DOHH2 (cell line): ENCODE measurements around the gene WNT7A.

Experiments
- H3F3A ChIP-seq: fragments of 200-600 bp; sonication (generic), shearing (Covaris generic); 2 replicates; pipeline ENCODE4 v1.6.0; 2016; ENCODE audit warnings: antibody characterized with exemption, mild to moderate bottlenecking; ENCODE audit not compliant: control insufficient read depth, insufficient read depth
- H3K27ac ChIP-seq: fragments of 200-600 bp; sonication (generic); 2 replicates; pipeline ENCODE4 v1.5.1; 2014; ENCODE audit warnings: low read depth, mild to moderate bottlenecking, low read length, moderate library complexity
- H3K27me3 ChIP-seq: fragments of 200-600 bp; sonication (generic); 2 replicates; pipeline ENCODE4 v1.6.1; 2014; ENCODE audit warnings: mild to moderate bottlenecking, low read length, mixed read lengths; ENCODE audit not compliant: control insufficient read depth
- H3K36me3 ChIP-seq: fragments of 200-600 bp; sonication (generic); 2 replicates; pipeline ENCODE4 v1.6.1; 2014; ENCODE audit warnings: mild to moderate bottlenecking, low read length, moderate library complexity, mixed read lengths; ENCODE audit not compliant: control insufficient read depth
- H3K4me1 ChIP-seq: fragments of 200-600 bp; sonication (generic); 2 replicates; pipeline ENCODE4 v1.6.1; 2014; ENCODE audit warnings: mild to moderate bottlenecking, low read length, mixed read lengths; ENCODE audit not compliant: control insufficient read depth
- H3K4me2 ChIP-seq: fragments of 200-600 bp; sonication (generic); 2 replicates; pipeline ENCODE4 v1.6.0; 2014; ENCODE audit warnings: mild to moderate bottlenecking, low read length, moderate library complexity
- H3K4me3 ChIP-seq: fragments of 200-600 bp; sonication (generic); 2 replicates; pipeline ENCODE4 v1.5.1; 2014; ENCODE audit warnings: mild to moderate bottlenecking, low read length, mixed read lengths
- H3K79me2 ChIP-seq: fragments of 200-600 bp; sonication (generic); 2 replicates; pipeline ENCODE4 v1.6.1; 2014; ENCODE audit warnings: mild to moderate bottlenecking, low read length, mixed read lengths; ENCODE audit not compliant: control insufficient read depth
- H3K9me2 ChIP-seq: fragments of 200-600 bp; sonication (generic); replicated peaks from 2 replicates; pipeline ENCODE4 v1.6.1; 2014; ENCODE audit warnings: mild to moderate bottlenecking, low read length, mixed read lengths; ENCODE audit not compliant: control insufficient read depth
- H3K9me3 ChIP-seq: fragments of 200-600 bp; sonication (generic); 2 replicates; pipeline ENCODE4 v1.6.1; 2014; ENCODE audit warnings: antibody characterized with exemption, low read length, mixed read lengths; ENCODE audit not compliant: control insufficient read depth, insufficient read depth
- H4K20me1 ChIP-seq: fragments of 200-600 bp; sonication (generic); 2 replicates; pipeline ENCODE4 v1.6.0; 2014; ENCODE audit warnings: low read depth, mild to moderate bottlenecking, antibody characterized with exemption, low read length, moderate library complexity; ENCODE audit not compliant: control insufficient read depth, insufficient read depth
- EZH2phosphoT487 ChIP-seq: fragments of 200-600 bp; sonication (generic); IDR thresholded peaks from 2 replicates; pipeline ENCODE4 v1.6.1; 2017; ENCODE audit warnings: borderline replicate concordance, mild to moderate bottlenecking, antibody characterized with exemption, low read length, moderate library complexity, mixed read lengths
- TF ChIP-seq, protein P1 (sequence below): fragments of 200-600 bp; sonication (generic); IDR thresholded peaks from one replicate; pipeline ENCODE4 v1.5.1; 2014; ENCODE audit warnings: antibody characterized with exemption, mild to moderate bottlenecking, low read depth, low read length; ENCODE audit not compliant: poor library complexity, severe bottlenecking

WNT7A gene

GRCh38 chr3:13874891-13875290, 5.0 kb downstream of the WNT7A start:
- Histone ChIP-seq H4K20me1 (no peaks in the 10 kb centered on the region), H3K79me2 (no peaks in the 10 kb centered on the region), H3K36me3 (no peaks in the 10 kb centered on the region), H3K27ac (no peak overlapping the region), H3K9me2 (no peaks in the 10 kb centered on the region), H3K9me3 (no peaks in the 10 kb centered on the region), H3F3A (no peaks in the 10 kb centered on the region), H3K27me3 (no peaks in the 10 kb centered on the region), H3K4me1 (no peaks in the 10 kb centered on the region), H3K4me2 (no peak overlapping the region), H3K4me3 (no peak overlapping the region)
- TF ChIP-seq EZH2phosphoT487 = no peak
- TF ChIP-seq, protein P1, sequence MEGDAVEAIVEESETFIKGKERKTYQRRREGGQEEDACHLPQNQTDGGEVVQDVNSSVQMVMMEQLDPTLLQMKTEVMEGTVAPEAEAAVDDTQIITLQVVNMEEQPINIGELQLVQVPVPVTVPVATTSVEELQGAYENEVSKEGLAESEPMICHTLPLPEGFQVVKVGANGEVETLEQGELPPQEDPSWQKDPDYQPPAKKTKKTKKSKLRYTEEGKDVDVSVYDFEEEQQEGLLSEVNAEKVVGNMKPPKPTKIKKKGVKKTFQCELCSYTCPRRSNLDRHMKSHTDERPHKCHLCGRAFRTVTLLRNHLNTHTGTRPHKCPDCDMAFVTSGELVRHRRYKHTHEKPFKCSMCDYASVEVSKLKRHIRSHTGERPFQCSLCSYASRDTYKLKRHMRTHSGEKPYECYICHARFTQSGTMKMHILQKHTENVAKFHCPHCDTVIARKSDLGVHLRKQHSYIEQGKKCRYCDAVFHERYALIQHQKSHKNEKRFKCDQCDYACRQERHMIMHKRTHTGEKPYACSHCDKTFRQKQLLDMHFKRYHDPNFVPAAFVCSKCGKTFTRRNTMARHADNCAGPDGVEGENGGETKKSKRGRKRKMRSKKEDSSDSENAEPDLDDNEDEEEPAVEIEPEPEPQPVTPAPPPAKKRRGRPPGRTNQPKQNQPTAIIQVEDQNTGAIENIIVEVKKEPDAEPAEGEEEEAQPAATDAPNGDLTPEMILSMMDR = no peak

- no peaks in the 10 kb centered on the region for H3K36me3 ChIP-seq
- no peak overlapping the region for H3K27ac ChIP-seq
- TF ChIP-seq, protein P1 = no peak
- TF ChIP-seq EZH2phosphoT487 = no peak
- no peaks in the 10 kb centered on the region for H3K4me1 ChIP-seq
- H3F3A ChIP-seq = no peaks in the 10 kb centered on the region
- H3K9me2 ChIP-seq = no peaks in the 10 kb centered on the region
- H4K20me1 ChIP-seq = no peaks in the 10 kb centered on the region
- no peak overlapping the region for H3K4me2 ChIP-seq
- no peaks in the 10 kb centered on the region for H3K79me2 ChIP-seq
- no peak overlapping the region for H3K4me3 ChIP-seq
- no peaks in the 10 kb centered on the region for H3K9me3 ChIP-seq
- H3K27me3 ChIP-seq = no peaks in the 10 kb centered on the region
Observed at GRCh38 chr3:13873818-13874217, 6.1 kb downstream of the WNT7A start.

DNA sequence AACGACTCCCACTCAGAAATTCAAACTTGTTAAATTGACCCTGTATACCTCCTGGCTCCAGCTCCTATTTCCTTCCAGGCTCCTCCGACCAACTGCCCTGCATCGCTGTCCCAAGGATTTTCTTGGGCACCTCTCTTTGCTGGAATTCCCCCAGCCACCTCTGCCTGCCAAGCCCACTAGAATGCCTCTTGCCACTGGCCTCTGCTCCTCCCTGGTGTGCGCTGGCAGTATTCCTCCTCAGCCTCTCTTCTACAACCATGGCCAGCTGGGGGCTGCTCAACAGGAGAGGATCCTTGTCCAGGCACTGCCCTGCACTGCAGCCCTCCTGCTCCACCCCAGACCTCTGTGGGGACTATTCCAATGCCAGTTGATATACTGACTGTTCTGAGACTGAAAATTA, 7.4 kb downstream of the WNT7A start:
- TF ChIP-seq EZH2phosphoT487 = no peak
- TF ChIP-seq, protein P1 = no peak
- Histone ChIP-seq H3F3A (no peaks in the 10 kb centered on the region), H3K79me2 (no peaks in the 10 kb centered on the region)

GRCh38 chr3:13871791-13872190, 8.1 kb downstream of the WNT7A start:
- Histone ChIP-seq H3K4me2 (no peak overlapping the region), H3K4me3 (no peak overlapping the region), H3K79me2 (no peaks in the 10 kb centered on the region), H3K36me3 (no peaks in the 10 kb centered on the region), H3K9me2 (no peaks in the 10 kb centered on the region), H3K9me3 (no peaks in the 10 kb centered on the region), H3K27ac (no peak overlapping the region), H3K27me3 (no peaks in the 10 kb centered on the region), H3F3A (no peaks in the 10 kb centered on the region), H4K20me1 (no peaks in the 10 kb centered on the region), H3K4me1 (no peaks in the 10 kb centered on the region)
- TF ChIP-seq, protein P1 = no peak
- no peak for TF ChIP-seq EZH2phosphoT487

More for the DNA sequence above, 7.4 kb downstream of the WNT7A start:
- Histone ChIP-seq H3K27me3 (no peaks in the 10 kb centered on the region), H3K4me2 (no peak overlapping the region), H4K20me1 (no peaks in the 10 kb centered on the region), H3K4me3 (no peak overlapping the region), H3K36me3 (no peaks in the 10 kb centered on the region), H3K4me1 (no peaks in the 10 kb centered on the region), H3K9me2 (no peaks in the 10 kb centered on the region), H3K27ac (no peak overlapping the region), H3K9me3 (no peaks in the 10 kb centered on the region)
